HEK293 (cell line): Measurements from ENCODE around the gene TOPBP1.
A peak's percentile ranks its signal among the peaks of the same experiment; 100 is the strongest.
"Not testable (repeated sequence)": the region's sequence is repeated elsewhere in the genome, so short reads cannot be mapped to it uniquely, and the experiment has no call there.

Experiments
- CTCF ChIA-PET: fragments of 350-600 bp; formaldehyde crosslinking; extraction: SDS; loops from one replicate; lab custom pipeline; 2021; ENCODE audit warnings: antibody characterized with exemption; lab: Yijun Ruan, JAX
- POLR2A ChIA-PET: fragments of 300-600 bp; formaldehyde crosslinking; extraction: SDS; loops from one replicate; lab custom pipeline; 2020; ENCODE audit warnings: antibody characterized with exemption, inconsistent platforms; lab: Yijun Ruan, JAX
- H3K27ac ChIP-seq: fragments of 200-500 bp; sonication (Bioruptor generic); 2 replicates; pipeline ENCODE4 v1.5.1; 2014; ENCODE audit warnings: low read depth, low read length, control low read depth, inconsistent platforms; ENCODE audit errors: extremely low read depth
- H3K36me3 ChIP-seq, 2 experiments: fragments of 200-500 bp in 1 of 2; sonication (Bioruptor generic) in 1 of 2; 1 replicate in 1 of 2; 2 replicates in 1 of 2; pipeline ENCODE4 v1.5.1; 2014 to 2017; ENCODE audit warnings: inconsistent platforms in 2 of 2, low read length in 2 of 2; ENCODE audit not compliant: control insufficient read depth in 2 of 2, insufficient read depth in 1 of 2
- H3K4me1 ChIP-seq: fragments of 200-500 bp; sonication (Bioruptor generic); 2 replicates; pipeline ENCODE4 v1.5.1; 2014; ENCODE audit warnings: mild to moderate bottlenecking, low read length, inconsistent platforms; ENCODE audit not compliant: control insufficient read depth, insufficient read depth
- H3K4me3 ChIP-seq: 2 replicates; pipeline ENCODE4 v1.5.1; 2011; ENCODE audit warnings: low read depth, mild to moderate bottlenecking, control low read depth, low read length, moderate library complexity
- H3K9me3 ChIP-seq: fragments of 200-500 bp; sonication (Bioruptor generic); 2 replicates; pipeline ENCODE4 v1.5.1; 2014; ENCODE audit warnings: low read depth, low read length, inconsistent platforms; ENCODE audit not compliant: control insufficient read depth, insufficient read depth
- GLIS1 ChIP-seq: fragments of 450-650 bp; formaldehyde crosslinking; IDR thresholded peaks from 2 replicates; pipeline ENCODE4 v1.5.1; 2016; ENCODE audit warnings: missing biosample characterization, missing genetic modification characterization
- HOXD13 ChIP-seq: sonication (generic); formaldehyde crosslinking; IDR thresholded peaks from 2 replicates; pipeline ENCODE4 v1.8.0; 2022; ENCODE audit warnings: missing genetic modification reagents, borderline replicate concordance
- ZIC2 ChIP-seq: fragments of 450-650 bp; formaldehyde crosslinking; IDR thresholded peaks from 2 replicates; pipeline ENCODE4 v1.5.1; 2016; ENCODE audit warnings: missing biosample characterization, missing genetic modification characterization
- ZNF146 ChIP-seq: fragments of 450-650 bp; formaldehyde crosslinking; IDR thresholded peaks from 2 replicates; pipeline ENCODE4 v1.5.1; 2016; ENCODE audit warnings: missing biosample characterization, missing genetic modification characterization
- ZNF23 ChIP-seq: fragments of 450-650 bp; formaldehyde crosslinking; IDR thresholded peaks from 2 replicates; pipeline ENCODE4 v1.5.1; 2016; ENCODE audit warnings: missing biosample characterization, missing genetic modification characterization, borderline replicate concordance
- ZNF311 ChIP-seq: fragments of 450-650 bp; formaldehyde crosslinking; IDR thresholded peaks from 2 replicates; pipeline ENCODE4 v1.5.1; 2017; ENCODE audit warnings: missing biosample characterization, missing genetic modification characterization, borderline replicate concordance
- ZNF514 ChIP-seq: fragments of 450-650 bp; formaldehyde crosslinking; IDR thresholded peaks from 2 replicates; pipeline ENCODE4 v1.5.1; 2016; ENCODE audit warnings: missing biosample characterization, missing genetic modification characterization
- ZNF785 ChIP-seq: fragments of 450-650 bp; formaldehyde crosslinking; IDR thresholded peaks from 2 replicates; pipeline ENCODE4 v1.5.1; 2016; ENCODE audit warnings: missing biosample characterization, missing genetic modification characterization
- TF ChIP-seq, protein P1 (sequence below): fragments of 450-650 bp; formaldehyde crosslinking; IDR thresholded peaks from 2 replicates; pipeline ENCODE4 v1.5.1; 2016; ENCODE audit warnings: missing biosample characterization, missing genetic modification characterization
- TF ChIP-seq, protein P2 (sequence below): fragments of 450-650 bp; formaldehyde crosslinking; IDR thresholded peaks from 2 replicates; pipeline ENCODE4 v1.5.1; 2016; ENCODE audit warnings: missing biosample characterization, missing genetic modification characterization, borderline replicate concordance
- TF ChIP-seq, protein P3 (sequence below): fragments of 450-650 bp; formaldehyde crosslinking; IDR thresholded peaks from 2 replicates; pipeline ENCODE4 v1.5.1; 2016; ENCODE audit warnings: missing biosample characterization, missing genetic modification characterization
- TF ChIP-seq, protein P4 (sequence below): fragments of 450-650 bp; formaldehyde crosslinking; IDR thresholded peaks from 2 replicates; pipeline ENCODE4 v1.5.1; 2016; ENCODE audit warnings: missing biosample characterization, missing genetic modification characterization
- TF ChIP-seq, protein P5 (sequence below): fragments of 450-650 bp; formaldehyde crosslinking; IDR thresholded peaks from 2 replicates; pipeline ENCODE4 v1.5.1; 2017; ENCODE audit warnings: missing biosample characterization, missing genetic modification characterization

The TOPBP1 gene

DNA sequence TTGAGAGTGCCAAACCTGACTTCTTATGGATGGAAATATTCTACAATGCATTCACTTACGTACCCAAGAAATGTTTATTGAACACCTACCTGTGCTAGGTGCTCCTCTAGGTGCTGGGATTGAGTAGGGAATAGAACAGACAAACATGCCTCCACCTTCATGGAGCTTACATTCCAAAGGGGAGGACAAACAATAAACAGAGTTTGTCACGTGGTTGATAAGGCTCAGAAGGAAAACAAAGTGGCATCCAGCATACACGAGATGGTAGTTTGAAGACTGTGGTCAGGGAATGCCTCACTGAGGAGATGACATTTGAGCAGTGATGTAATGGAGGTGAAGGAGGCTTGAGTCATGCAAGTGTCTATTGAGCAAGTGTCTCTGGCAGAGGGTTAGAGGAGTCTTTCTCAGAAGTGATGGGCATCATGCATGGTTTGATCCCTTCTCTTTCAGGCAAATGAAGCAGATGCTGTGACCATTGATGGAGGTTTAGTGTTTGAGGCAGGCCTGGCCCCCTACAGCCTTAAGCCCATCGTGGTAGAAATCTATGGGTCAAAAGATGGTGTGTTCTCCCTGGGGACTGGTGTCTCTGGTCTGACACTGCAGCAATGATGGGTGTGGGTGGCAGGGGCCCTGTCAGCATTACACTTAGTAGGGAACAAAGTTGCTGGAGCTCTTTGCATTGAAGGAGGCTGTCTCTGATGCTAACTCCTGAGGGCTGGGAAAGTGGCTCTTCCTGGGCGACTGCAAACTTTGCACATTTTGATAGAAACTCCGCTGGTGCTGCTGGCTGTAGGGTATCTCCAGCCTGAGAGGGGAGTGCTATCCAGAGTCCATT is 29.7 kb upstream of the TOPBP1 start (continued):
- TF ChIP-seq, protein P1, sequence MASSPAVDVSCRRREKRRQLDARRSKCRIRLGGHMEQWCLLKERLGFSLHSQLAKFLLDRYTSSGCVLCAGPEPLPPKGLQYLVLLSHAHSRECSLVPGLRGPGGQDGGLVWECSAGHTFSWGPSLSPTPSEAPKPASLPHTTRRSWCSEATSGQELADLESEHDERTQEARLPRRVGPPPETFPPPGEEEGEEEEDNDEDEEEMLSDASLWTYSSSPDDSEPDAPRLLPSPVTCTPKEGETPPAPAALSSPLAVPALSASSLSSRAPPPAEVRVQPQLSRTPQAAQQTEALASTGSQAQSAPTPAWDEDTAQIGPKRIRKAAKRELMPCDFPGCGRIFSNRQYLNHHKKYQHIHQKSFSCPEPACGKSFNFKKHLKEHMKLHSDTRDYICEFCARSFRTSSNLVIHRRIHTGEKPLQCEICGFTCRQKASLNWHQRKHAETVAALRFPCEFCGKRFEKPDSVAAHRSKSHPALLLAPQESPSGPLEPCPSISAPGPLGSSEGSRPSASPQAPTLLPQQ (tag by site-specific recombination): no peak
- TF ChIP-seq ZNF23 (tag by site-specific recombination): no peak
- TF ChIP-seq, protein P2, sequence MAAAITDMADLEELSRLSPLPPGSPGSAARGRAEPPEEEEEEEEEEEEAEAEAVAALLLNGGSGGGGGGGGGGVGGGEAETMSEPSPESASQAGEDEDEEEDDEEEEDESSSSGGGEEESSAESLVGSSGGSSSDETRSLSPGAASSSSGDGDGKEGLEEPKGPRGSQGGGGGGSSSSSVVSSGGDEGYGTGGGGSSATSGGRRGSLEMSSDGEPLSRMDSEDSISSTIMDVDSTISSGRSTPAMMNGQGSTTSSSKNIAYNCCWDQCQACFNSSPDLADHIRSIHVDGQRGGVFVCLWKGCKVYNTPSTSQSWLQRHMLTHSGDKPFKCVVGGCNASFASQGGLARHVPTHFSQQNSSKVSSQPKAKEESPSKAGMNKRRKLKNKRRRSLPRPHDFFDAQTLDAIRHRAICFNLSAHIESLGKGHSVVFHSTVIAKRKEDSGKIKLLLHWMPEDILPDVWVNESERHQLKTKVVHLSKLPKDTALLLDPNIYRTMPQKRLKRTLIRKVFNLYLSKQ: no peak

GRCh38 chr3:133677993-133678392 is 16.3 kb upstream of the TOPBP1 start:
- POLR2A ChIA-PET, H3K9me3 ChIP-seq, H3K36me3 ChIP-seq, CTCF ChIA-PET, H3K27ac ChIP-seq, H3K4me1 ChIP-seq, H3K4me3 ChIP-seq: not testable (repeated sequence)
- peak; percentile 86 for TF ChIP-seq ZNF146 (tag by site-specific recombination)
- TF ChIP-seq, protein P3, sequence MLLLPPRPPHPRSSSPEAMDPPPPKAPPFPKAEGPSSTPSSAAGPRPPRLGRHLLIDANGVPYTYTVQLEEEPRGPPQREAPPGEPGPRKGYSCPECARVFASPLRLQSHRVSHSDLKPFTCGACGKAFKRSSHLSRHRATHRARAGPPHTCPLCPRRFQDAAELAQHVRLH (tag by site-specific recombination): peak; percentile 22; the same call in 1 of the 2 replicates

- POLR2A ChIA-PET: no interaction called here
- H3K36me3 ChIP-seq: no peaks in the 10 kb centered on the region
- H3K27ac ChIP-seq: no peak overlapping the region
- H3K9me3 ChIP-seq: no peaks in the 10 kb centered on the region
- no peaks in the 10 kb centered on the region for H3K4me1 ChIP-seq
- peak; percentile 49 for TF ChIP-seq GLIS1 (tag by site-specific recombination)
- TF ChIP-seq, protein P4, sequence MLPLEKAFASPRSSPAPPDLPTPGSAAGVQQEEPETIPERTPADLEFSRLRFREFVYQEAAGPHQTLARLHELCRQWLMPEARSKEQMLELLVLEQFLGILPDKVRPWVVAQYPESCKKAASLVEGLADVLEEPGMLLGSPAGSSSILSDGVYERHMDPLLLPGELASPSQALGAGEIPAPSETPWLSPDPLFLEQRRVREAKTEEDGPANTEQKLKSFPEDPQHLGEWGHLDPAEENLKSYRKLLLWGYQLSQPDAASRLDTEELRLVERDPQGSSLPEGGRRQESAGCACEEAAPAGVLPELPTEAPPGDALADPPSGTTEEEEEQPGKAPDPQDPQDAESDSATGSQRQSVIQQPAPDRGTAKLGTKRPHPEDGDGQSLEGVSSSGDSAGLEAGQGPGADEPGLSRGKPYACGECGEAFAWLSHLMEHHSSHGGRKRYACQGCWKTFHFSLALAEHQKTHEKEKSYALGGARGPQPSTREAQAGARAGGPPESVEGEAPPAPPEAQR: no peak
- TF ChIP-seq, protein P5, sequence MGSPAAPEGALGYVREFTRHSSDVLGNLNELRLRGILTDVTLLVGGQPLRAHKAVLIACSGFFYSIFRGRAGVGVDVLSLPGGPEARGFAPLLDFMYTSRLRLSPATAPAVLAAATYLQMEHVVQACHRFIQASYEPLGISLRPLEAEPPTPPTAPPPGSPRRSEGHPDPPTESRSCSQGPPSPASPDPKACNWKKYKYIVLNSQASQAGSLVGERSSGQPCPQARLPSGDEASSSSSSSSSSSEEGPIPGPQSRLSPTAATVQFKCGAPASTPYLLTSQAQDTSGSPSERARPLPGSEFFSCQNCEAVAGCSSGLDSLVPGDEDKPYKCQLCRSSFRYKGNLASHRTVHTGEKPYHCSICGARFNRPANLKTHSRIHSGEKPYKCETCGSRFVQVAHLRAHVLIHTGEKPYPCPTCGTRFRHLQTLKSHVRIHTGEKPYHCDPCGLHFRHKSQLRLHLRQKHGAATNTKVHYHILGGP (tag by site-specific recombination): no peak
- no peak for TF ChIP-seq HOXD13 (CRISPR knock-in tag)
- TF ChIP-seq ZNF785 (tag by site-specific recombination): no peak
- no peak for TF ChIP-seq ZNF311 (tag by site-specific recombination)
- no peak for TF ChIP-seq ZIC2
- no peak for TF ChIP-seq ZNF514 (tag by site-specific recombination)
- TF ChIP-seq, all 188 proteins: peak for 1
- CTCF ChIA-PET: interaction anchor here (1.4 kb wide), 1 partner anchor 14 kb away, joined by 6 read pairs; no protein-coding TSS in a partner anchor
- H3K4me3 ChIP-seq: no peak overlapping the region
Measured at GRCh38 chr3:133676336-133677118, 14.8 kb upstream of the TOPBP1 start.
